ENCODE results near the gene VEZF1.
A peak's percentile ranks its signal among the peaks of the same experiment; 100 is the strongest.
"Not testable (repeated sequence)": the region's sequence is repeated elsewhere in the genome, so short reads cannot be mapped to it uniquely, and the experiment has no call there.

VEZF1 gene

GRCh38 chr17:57972151-57972550, 15.9 kb downstream of the VEZF1 start:
- no peak for DNase-seq

GRCh38 chr17:57971572-57971971, 16.5 kb downstream of the VEZF1 start:
- no peak for DNase-seq

GRCh38 chr17:57970710-57971109, 17.3 kb downstream of the VEZF1 start:
- peak; percentile 43 for DNase-seq

GRCh38 chr17:57968456-57968855, 19.6 kb downstream of the VEZF1 start:
- DNase-seq, result no peak

- DNase-seq, result no peak
These were observed 21.2 kb downstream of the VEZF1 start for GRCh38 chr17:57966875-57967274.

GRCh38 chr17:57966246-57966645, 21.8 kb downstream of the VEZF1 start:
- no peak for DNase-seq

GRCh38 chr17:57965521-57966160, 22.4 kb downstream of the VEZF1 start:
- no peak for DNase-seq

- no peak for DNase-seq
These were observed 24.9 kb downstream of the VEZF1 start for GRCh38 chr17:57963149-57963511.

GRCh38 chr17:57962279-57963148, 25.5 kb downstream of the VEZF1 start:
- no peak for DNase-seq

GRCh38 chr17:57959929-57960328, 28.1 kb downstream of the VEZF1 start:
- DNase-seq, result no peak

- not testable (repeated sequence) for DNase-seq
These were observed 29.7 kb downstream of the VEZF1 start for GRCh38 chr17:57958391-57958790.

GRCh38 chr17:57957886-57958285, 30.2 kb downstream of the VEZF1 start:
- DNase-seq, result no peak

GRCh38 chr17:57957120-57957850, 30.8 kb downstream of the VEZF1 start:
- DNase-seq, result no peak

- no peak for DNase-seq
These were observed 31.5 kb downstream of the VEZF1 start for GRCh38 chr17:57956291-57957119.

GRCh38 chr17:57955183-57955931, 32.7 kb downstream of the VEZF1 start, which contains the start of gene CUEDC1:
Gene CUEDC1, minus strand, starts transcription at chr17:57955412. Its CDS starts 69,848 bp downstream, at chr17:57885564.
- peak; percentile 64 for DNase-seq

GRCh38 chr17:57954397-57955182, 33.5 kb downstream of the VEZF1 start:
- peak; percentile 84 for DNase-seq

GRCh38 chr17:57953705-57954396, 34.2 kb downstream of the VEZF1 start:
- DNase-seq, result no peak

- no peak for DNase-seq
These were observed 34.8 kb downstream of the VEZF1 start for GRCh38 chr17:57953219-57953618.

- DNase-seq, result peak; percentile 29
These were observed 38.4 kb downstream of the VEZF1 start for GRCh38 chr17:57949649-57950048.
